HEK293 (cell line): ENCODE results near the gene LY6G6F.

Experiments
- CTCF ChIA-PET: fragments of 350-600 bp; formaldehyde crosslinking; extraction: SDS; loops from one replicate; lab custom pipeline; 2021; ENCODE audit warnings: antibody characterized with exemption; lab: Yijun Ruan, JAX
- POLR2A ChIA-PET: fragments of 300-600 bp; formaldehyde crosslinking; extraction: SDS; loops from one replicate; lab custom pipeline; 2020; ENCODE audit warnings: antibody characterized with exemption, inconsistent platforms; lab: Yijun Ruan, JAX
- H3K27ac ChIP-seq: fragments of 200-500 bp; sonication (Bioruptor generic); 2 replicates; pipeline ENCODE4 v1.5.1; 2014; ENCODE audit warnings: low read depth, low read length, control low read depth, inconsistent platforms; ENCODE audit errors: extremely low read depth
- H3K36me3 ChIP-seq, 2 experiments: fragments of 200-500 bp in 1 of 2; sonication (Bioruptor generic) in 1 of 2; 1 replicate in 1 of 2; 2 replicates in 1 of 2; pipeline ENCODE4 v1.5.1; 2014 to 2017; ENCODE audit warnings: inconsistent platforms in 2 of 2, low read length in 2 of 2; ENCODE audit not compliant: control insufficient read depth in 2 of 2, insufficient read depth in 1 of 2
- H3K4me1 ChIP-seq: fragments of 200-500 bp; sonication (Bioruptor generic); 2 replicates; pipeline ENCODE4 v1.5.1; 2014; ENCODE audit warnings: mild to moderate bottlenecking, low read length, inconsistent platforms; ENCODE audit not compliant: control insufficient read depth, insufficient read depth
- H3K4me3 ChIP-seq: 2 replicates; pipeline ENCODE4 v1.5.1; 2011; ENCODE audit warnings: low read depth, mild to moderate bottlenecking, control low read depth, low read length, moderate library complexity
- H3K9me3 ChIP-seq: fragments of 200-500 bp; sonication (Bioruptor generic); 2 replicates; pipeline ENCODE4 v1.5.1; 2014; ENCODE audit warnings: low read depth, low read length, inconsistent platforms; ENCODE audit not compliant: control insufficient read depth, insufficient read depth
- HOXC10 ChIP-seq: sonication (generic); formaldehyde crosslinking; IDR thresholded peaks from 2 replicates; pipeline ENCODE4 v1.8.1; 2023; ENCODE audit warnings: mild to moderate bottlenecking, missing genetic modification reagents
- KLF8 ChIP-seq: fragments of 450-650 bp; formaldehyde crosslinking; IDR thresholded peaks from 2 replicates; pipeline ENCODE4 v1.5.1; 2016; ENCODE audit warnings: missing biosample characterization, missing genetic modification characterization
- PRDM2 ChIP-seq: fragments of 450-650 bp; formaldehyde crosslinking; IDR thresholded peaks from 2 replicates; pipeline ENCODE4 v1.5.1; 2016; ENCODE audit warnings: missing biosample characterization, missing genetic modification characterization, borderline replicate concordance
- ZBTB6 ChIP-seq: fragments of 450-650 bp; formaldehyde crosslinking; IDR thresholded peaks from 2 replicates; pipeline ENCODE4 v1.5.1; 2017; ENCODE audit warnings: missing biosample characterization, missing genetic modification characterization
- ZIC2 ChIP-seq: fragments of 450-650 bp; formaldehyde crosslinking; IDR thresholded peaks from 2 replicates; pipeline ENCODE4 v1.5.1; 2016; ENCODE audit warnings: missing biosample characterization, missing genetic modification characterization
- ZNF10 ChIP-seq: fragments of 450-650 bp; formaldehyde crosslinking; IDR thresholded peaks from 2 replicates; pipeline ENCODE4 v1.5.1; 2017; ENCODE audit warnings: missing biosample characterization, missing genetic modification characterization
- ZNF600 ChIP-seq: fragments of 450-650 bp; formaldehyde crosslinking; IDR thresholded peaks from 2 replicates; pipeline ENCODE4 v1.5.1; 2016; ENCODE audit warnings: missing biosample characterization, missing genetic modification characterization
- ZNF621 ChIP-seq: fragments of 450-650 bp; formaldehyde crosslinking; IDR thresholded peaks from 2 replicates; pipeline ENCODE4 v1.5.1; 2017; ENCODE audit warnings: missing biosample characterization, missing genetic modification characterization
- ZSCAN18 ChIP-seq: fragments of 450-650 bp; formaldehyde crosslinking; IDR thresholded peaks from 2 replicates; pipeline ENCODE4 v1.5.1; 2016; ENCODE audit warnings: missing biosample characterization, missing genetic modification characterization
- TF ChIP-seq, protein P1 (sequence below): fragments of 450-650 bp; formaldehyde crosslinking; IDR thresholded peaks from 2 replicates; pipeline ENCODE4 v1.5.1; 2016; ENCODE audit warnings: missing biosample characterization, missing genetic modification characterization
- TF ChIP-seq, protein P2 (sequence below): fragments of 450-650 bp; formaldehyde crosslinking; optimal IDR thresholded peaks from 2 replicates; pipeline ENCODE3; 2016; ENCODE audit warnings: missing biosample characterization, mild to moderate bottlenecking, missing genetic modification characterization
- TF ChIP-seq, protein P3 (sequence below): fragments of 450-650 bp; formaldehyde crosslinking; IDR thresholded peaks from 2 replicates; pipeline ENCODE4 v1.5.1; 2016; ENCODE audit warnings: missing biosample characterization, missing genetic modification characterization

Gene LY6G6F

GRCh38 chr6:31687321-31687720 is 19.3 kb upstream of the LY6G6F start (continued):
- no peak for TF ChIP-seq PRDM2 (tag by site-specific recombination)
- TF ChIP-seq ZSCAN18 (tag by site-specific recombination), result no peak
- TF ChIP-seq KLF8, result no peak
- no peak for TF ChIP-seq HOXC10 (CRISPR knock-in tag)
- TF ChIP-seq ZBTB6 (tag by site-specific recombination), result no peak
- TF ChIP-seq, protein P1, sequence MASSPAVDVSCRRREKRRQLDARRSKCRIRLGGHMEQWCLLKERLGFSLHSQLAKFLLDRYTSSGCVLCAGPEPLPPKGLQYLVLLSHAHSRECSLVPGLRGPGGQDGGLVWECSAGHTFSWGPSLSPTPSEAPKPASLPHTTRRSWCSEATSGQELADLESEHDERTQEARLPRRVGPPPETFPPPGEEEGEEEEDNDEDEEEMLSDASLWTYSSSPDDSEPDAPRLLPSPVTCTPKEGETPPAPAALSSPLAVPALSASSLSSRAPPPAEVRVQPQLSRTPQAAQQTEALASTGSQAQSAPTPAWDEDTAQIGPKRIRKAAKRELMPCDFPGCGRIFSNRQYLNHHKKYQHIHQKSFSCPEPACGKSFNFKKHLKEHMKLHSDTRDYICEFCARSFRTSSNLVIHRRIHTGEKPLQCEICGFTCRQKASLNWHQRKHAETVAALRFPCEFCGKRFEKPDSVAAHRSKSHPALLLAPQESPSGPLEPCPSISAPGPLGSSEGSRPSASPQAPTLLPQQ (tag by site-specific recombination), result no peak
- TF ChIP-seq ZNF621 (tag by site-specific recombination), result no peak
- TF ChIP-seq, protein P2, sequence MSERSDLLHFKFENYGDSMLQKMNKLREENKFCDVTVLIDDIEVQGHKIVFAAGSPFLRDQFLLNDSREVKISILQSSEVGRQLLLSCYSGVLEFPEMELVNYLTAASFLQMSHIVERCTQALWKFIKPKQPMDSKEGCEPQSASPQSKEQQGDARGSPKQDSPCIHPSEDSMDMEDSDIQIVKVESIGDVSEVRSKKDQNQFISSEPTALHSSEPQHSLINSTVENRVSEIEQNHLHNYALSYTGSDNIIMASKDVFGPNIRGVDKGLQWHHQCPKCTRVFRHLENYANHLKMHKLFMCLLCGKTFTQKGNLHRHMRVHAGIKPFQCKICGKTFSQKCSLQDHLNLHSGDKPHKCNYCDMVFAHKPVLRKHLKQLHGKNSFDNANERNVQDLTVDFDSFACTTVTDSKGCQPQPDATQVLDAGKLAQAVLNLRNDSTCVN (tag by site-specific recombination), result no peak

DNA sequence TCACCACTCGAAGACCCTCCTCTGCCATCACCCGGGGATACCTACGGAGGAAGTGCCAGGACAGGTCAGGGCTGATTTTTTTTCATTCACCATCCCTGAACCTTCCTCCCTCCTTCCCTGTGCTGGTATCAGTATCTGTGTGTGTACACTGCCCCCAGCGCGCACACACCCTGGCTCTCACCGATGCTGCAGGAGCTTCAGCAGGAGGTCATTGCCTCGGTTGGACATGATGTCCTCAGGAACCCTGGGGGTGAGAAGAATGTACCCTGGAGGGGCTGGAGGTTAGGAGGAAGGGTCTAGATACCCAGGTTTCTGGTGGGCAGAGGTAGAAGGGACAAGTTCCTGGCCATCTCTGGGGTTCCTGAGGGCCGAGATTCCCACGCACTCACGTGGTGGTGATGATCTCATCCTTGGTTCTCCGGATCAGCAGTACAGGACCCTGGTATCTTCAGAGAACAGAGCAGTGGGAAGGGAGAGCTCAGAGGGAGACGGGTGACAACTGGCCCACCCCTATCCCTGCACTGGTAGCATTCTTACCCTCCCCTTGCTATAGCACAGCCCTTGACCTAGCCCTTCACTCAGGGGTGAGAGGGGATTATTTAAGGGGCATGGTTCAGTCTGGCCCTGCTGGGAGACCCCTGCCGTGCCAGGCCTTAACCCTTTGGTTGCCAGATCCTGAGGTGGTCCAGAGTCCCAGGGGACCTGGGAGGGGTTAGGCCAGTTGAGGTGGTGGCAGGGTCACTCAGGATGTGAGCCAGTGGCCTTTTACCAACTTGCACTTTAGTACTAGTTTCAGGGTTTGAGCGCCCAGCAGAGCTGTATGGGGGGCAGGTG is 18.6 kb upstream of the LY6G6F start:
- TF ChIP-seq ZNF600 (peak; percentile 62), ZIC2 (tag by site-specific recombination) (0 out of 2 replicates have a peak, but pooled peaks have one; percentile 13), ZNF10 (tag by site-specific recombination) (no peak)
- TF ChIP-seq, protein P3, sequence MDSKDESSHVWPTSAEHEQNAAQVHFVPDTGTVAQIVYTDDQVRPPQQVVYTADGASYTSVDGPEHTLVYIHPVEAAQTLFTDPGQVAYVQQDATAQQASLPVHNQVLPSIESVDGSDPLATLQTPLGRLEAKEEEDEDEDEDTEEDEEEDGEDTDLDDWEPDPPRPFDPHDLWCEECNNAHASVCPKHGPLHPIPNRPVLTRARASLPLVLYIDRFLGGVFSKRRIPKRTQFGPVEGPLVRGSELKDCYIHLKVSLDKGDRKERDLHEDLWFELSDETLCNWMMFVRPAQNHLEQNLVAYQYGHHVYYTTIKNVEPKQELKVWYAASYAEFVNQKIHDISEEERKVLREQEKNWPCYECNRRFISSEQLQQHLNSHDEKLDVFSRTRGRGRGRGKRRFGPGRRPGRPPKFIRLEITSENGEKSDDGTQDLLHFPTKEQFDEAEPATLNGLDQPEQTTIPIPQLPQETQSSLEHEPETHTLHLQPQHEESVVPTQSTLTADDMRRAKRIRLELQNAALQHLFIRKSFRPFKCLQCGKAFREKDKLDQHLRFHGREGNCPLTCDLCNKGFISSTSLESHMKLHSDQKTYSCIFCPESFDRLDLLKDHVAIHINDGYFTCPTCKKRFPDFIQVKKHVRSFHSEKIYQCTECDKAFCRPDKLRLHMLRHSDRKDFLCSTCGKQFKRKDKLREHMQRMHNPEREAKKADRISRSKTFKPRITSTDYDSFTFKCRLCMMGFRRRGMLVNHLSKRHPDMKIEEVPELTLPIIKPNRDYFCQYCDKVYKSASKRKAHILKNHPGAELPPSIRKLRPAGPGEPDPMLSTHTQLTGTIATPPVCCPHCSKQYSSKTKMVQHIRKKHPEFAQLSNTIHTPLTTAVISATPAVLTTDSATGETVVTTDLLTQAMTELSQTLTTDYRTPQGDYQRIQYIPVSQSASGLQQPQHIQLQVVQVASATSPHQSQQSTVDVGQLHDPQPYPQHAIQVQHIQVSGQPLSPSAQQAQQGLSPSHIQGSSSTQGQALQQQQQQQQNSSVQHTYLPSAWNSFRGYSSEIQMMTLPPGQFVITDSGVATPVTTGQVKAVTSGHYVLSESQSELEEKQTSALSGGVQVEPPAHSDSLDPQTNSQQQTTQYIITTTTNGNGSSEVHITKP (tag by site-specific recombination), result peak; percentile 50; the same call in 1 of the 2 replicates
- Histone ChIP-seq H3K4me1 (no peaks in the 10 kb centered on the region), H3K36me3 (peaks cover 0 to 66% of the 10 kb centered on the region in 2 experiments; a peak in 1 of 3 replicates), H3K9me3 (no peaks in the 10 kb centered on the region), H3K27ac (no peak overlapping the region), H3K4me3 (no peak overlapping the region)
- ChIA-PET CTCF (interaction anchor here (0.6 to 4.6 kb wide), 5 partner anchors 8 to 82 kb away, joined by 3 to 24 read pairs (median 3); partner anchors contain the start of genes GPANK1 and LY6G5C), POLR2A (interaction anchor here (0.5 to 1.4 kb wide), 6 partner anchors 15 to 440 kb away, joined by 3 to 10 read pairs (median 4); partner anchors contain the start of genes ABHD16A, ATF6B and HSPA1B)
